ENCODE measurements around the gene LRRC70. TPM values are rescaled to one million over a fixed set of nuclear protein-coding genes. Genes with fewer than 3 reads are reported as not detected.
A peak's percentile ranks its signal among the peaks of the same experiment; 100 is the strongest.

The LRRC70 gene
- total RNA-seq, 6 experiments from 2014 or later: 0.13 to 0.50 (median 0.28) TPM

GRCh38 chr5:62594364-62594984 is 15.9 kb downstream of the LRRC70 start:
- no peaks in the 10 kb centered on the region for H3K9me3 Mint-ChIP-seq
- peaks cover 43% of the 10 kb centered on the region for H3K4me1 Mint-ChIP-seq (ENCODE audit: low read depth)
- 0 out of 2 replicates have a peak overlapping the region, but pooled peaks have one; percentile 0 for H3K27ac Mint-ChIP-seq
- H3K36me3 Mint-ChIP-seq (ENCODE audit: low read depth): peaks cover 8% of the 10 kb centered on the region; the same call in 1 of the 2 replicates
- no peak for DNase-seq
- TF ChIP-seq CTCF (IDR thresholded peaks at IDR 0.05): no peak
- H3K4me3 Mint-ChIP-seq: no peak overlapping the region
- H3K27me3 Mint-ChIP-seq (ENCODE audit: insufficient read depth): no peaks in the 10 kb centered on the region

GRCh38 chr5:62596096-62596495 is 17.5 kb downstream of the LRRC70 start:
- H3K9me3 Mint-ChIP-seq: no peaks in the 10 kb centered on the region
- 0 out of 2 replicates have a peak, but pooled peaks cover 8% of the 10 kb centered on the region for H3K36me3 Mint-ChIP-seq (ENCODE audit: low read depth)
- peak overlapping the region; percentile 66 for H3K27ac Mint-ChIP-seq
- no peak for TF ChIP-seq CTCF (IDR thresholded peaks at IDR 0.05)
- H3K4me3 Mint-ChIP-seq: peak overlapping the region; percentile 6; the same call in 1 of the 2 replicates
- peaks cover 43% of the 10 kb centered on the region for H3K4me1 Mint-ChIP-seq (ENCODE audit: low read depth)
- H3K27me3 Mint-ChIP-seq (ENCODE audit: insufficient read depth): no peaks in the 10 kb centered on the region
- peak; percentile 41 for DNase-seq

GRCh38 chr5:62596691-62597090 is 18.1 kb downstream of the LRRC70 start:
- H3K27ac Mint-ChIP-seq: peak overlapping the region; percentile 66
- no peaks in the 10 kb centered on the region for H3K27me3 Mint-ChIP-seq (ENCODE audit: insufficient read depth)
- peak; percentile 34 for DNase-seq
- 0 out of 2 replicates have a peak, but pooled peaks cover 8% of the 10 kb centered on the region for H3K36me3 Mint-ChIP-seq (ENCODE audit: low read depth)
- H3K4me1 Mint-ChIP-seq (ENCODE audit: low read depth): peaks cover 43% of the 10 kb centered on the region
- no peak for TF ChIP-seq CTCF (IDR thresholded peaks at IDR 0.05)
- no peaks in the 10 kb centered on the region for H3K9me3 Mint-ChIP-seq
- H3K4me3 Mint-ChIP-seq: peak overlapping the region; percentile 18; the same call in 1 of the 2 replicates

- Mint-ChIP-seq H3K27ac (no peak overlapping the region), H3K9me3 (no peaks in the 10 kb centered on the region), H3K4me1 (ENCODE audit: low read depth) (peaks cover 43% of the 10 kb centered on the region), H3K27me3 (ENCODE audit: insufficient read depth) (no peaks in the 10 kb centered on the region), H3K36me3 (ENCODE audit: low read depth) (0 out of 2 replicates have a peak, but pooled peaks cover 8% of the 10 kb centered on the region), H3K4me3 (no peak overlapping the region)
- no peak for DNase-seq
- no peak for TF ChIP-seq CTCF (IDR thresholded peaks at IDR 0.05)
Observed at GRCh38 chr5:62597314-62597713, 18.7 kb downstream of the LRRC70 start.

- no peaks in the 10 kb centered on the region for H3K9me3 Mint-ChIP-seq
- no peak overlapping the region for H3K4me3 Mint-ChIP-seq
- peaks cover 18% of the 10 kb centered on the region for H3K4me1 Mint-ChIP-seq (ENCODE audit: low read depth)
- no peak for TF ChIP-seq CTCF (IDR thresholded peaks at IDR 0.05)
- H3K36me3 Mint-ChIP-seq (ENCODE audit: low read depth): no peaks in the 10 kb centered on the region
- no peak overlapping the region for H3K27ac Mint-ChIP-seq
- no peak for DNase-seq
- H3K27me3 Mint-ChIP-seq (ENCODE audit: insufficient read depth): no peaks in the 10 kb centered on the region
Observed at GRCh38 chr5:62600560-62601252, 22.1 kb downstream of the LRRC70 start.
